ENCODE data around the gene ARL8B.
"Not testable (repeated sequence)": the region's sequence is repeated elsewhere in the genome, so short reads cannot be mapped to it uniquely, and the experiment has no call there.

ARL8B gene

GRCh38 chr3:5179036-5179435 lies 56.9 kb downstream of the ARL8B start:
- not testable (repeated sequence) for H3K36me3 ChIP-seq (ENCODE audit: insufficient read depth, low read length)

GRCh38 chr3:5181469-5182141 lies 59.5 kb downstream of the ARL8B start:
- H3K36me3 ChIP-seq (ENCODE audit: insufficient read depth, low read length) = no peaks in the 10 kb centered on the region; the same call in 1 of the 2 replicates
- H3K9ac ChIP-seq (ENCODE audit: low read depth, low read length) = no peak overlapping the region

More at GRCh38 chr3:5179036-5179435, 56.9 kb downstream of the ARL8B start:
- not testable (repeated sequence) for H3K9me3 ChIP-seq (ENCODE audit: control insufficient read depth, insufficient read depth, low read length); H3K9ac ChIP-seq (ENCODE audit: low read depth, low read length); H3K4me1 ChIP-seq (ENCODE audit: insufficient read depth, low read length)

DNA sequence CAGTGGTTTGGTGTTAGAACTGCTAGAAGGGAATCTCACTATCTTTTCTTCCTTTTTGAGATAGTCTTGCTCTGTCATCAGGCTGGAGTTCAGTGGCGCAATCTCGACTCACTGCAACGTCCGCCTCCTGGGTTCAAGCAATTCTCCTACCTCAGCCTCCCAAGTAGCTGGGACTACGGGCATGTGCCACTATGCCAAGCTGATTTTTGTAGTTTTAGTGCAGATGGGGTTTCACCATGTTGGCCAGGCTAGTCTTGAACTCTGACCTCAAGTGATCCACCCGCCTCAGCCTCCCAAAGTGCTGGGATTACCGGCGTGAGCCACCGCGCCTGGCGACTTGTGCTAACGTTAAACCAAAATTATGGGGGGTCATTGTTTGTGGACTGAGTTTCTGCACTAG lies 61.6 kb downstream of the ARL8B start:
- H3K9ac ChIP-seq (ENCODE audit: low read depth, low read length); H3K36me3 ChIP-seq (ENCODE audit: insufficient read depth, low read length); H3K9me3 ChIP-seq (ENCODE audit: control insufficient read depth, insufficient read depth, low read length); H3K4me1 ChIP-seq (ENCODE audit: insufficient read depth, low read length): not testable (repeated sequence)

More at GRCh38 chr3:5181469-5182141, 59.5 kb downstream of the ARL8B start:
- H3K9me3 ChIP-seq (ENCODE audit: control insufficient read depth, insufficient read depth, low read length) = no peaks in the 10 kb centered on the region
- H3K4me1 ChIP-seq (ENCODE audit: insufficient read depth, low read length) = no peaks in the 10 kb centered on the region

- no peaks in the 10 kb centered on the region for H3K9me3 ChIP-seq (ENCODE audit: control insufficient read depth, insufficient read depth, low read length)
- no peaks in the 10 kb centered on the region for H3K4me1 ChIP-seq (ENCODE audit: insufficient read depth, low read length)
- H3K36me3 ChIP-seq (ENCODE audit: insufficient read depth, low read length) = no peaks in the 10 kb centered on the region; the same call in 1 of the 2 replicates
- no peak overlapping the region for H3K9ac ChIP-seq (ENCODE audit: low read depth, low read length)
Measured at GRCh38 chr3:5184499-5184898, 62.4 kb downstream of the ARL8B start.

DNA sequence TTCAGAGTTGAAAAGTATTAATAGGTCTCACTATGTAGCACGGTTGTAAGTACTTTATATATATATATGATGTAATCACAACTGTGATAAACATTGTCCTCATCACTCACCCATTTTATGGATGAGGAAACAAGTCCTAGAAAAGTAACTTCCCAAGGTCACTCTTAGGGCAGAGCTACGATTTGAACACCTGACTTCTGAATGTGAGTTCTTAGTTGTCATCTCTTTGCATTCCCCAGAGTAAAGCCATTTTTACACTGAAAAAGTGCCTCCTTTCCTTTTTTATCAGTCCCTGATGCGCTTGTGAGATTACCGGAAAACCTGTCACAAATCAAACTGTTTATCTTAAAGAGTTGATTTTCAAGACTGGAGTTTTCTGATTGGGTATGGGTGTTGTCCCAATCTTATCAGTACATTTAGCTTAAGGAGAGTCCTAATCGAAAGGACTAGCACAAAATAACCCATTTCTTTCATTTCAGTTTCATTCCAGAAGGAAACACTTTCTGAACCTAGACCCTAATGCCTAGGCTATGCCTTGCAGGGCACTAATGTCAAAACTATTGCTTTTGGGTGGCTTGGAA lies 63.1 kb downstream of the ARL8B start:
- no peaks in the 10 kb centered on the region for H3K4me1 ChIP-seq (ENCODE audit: insufficient read depth, low read length)
- H3K9ac ChIP-seq (ENCODE audit: low read depth, low read length) = no peak overlapping the region
- H3K9me3 ChIP-seq (ENCODE audit: control insufficient read depth, insufficient read depth, low read length) = no peaks in the 10 kb centered on the region
- H3K36me3 ChIP-seq (ENCODE audit: insufficient read depth, low read length) = no peaks in the 10 kb centered on the region; the same call in 1 of the 2 replicates

DNA sequence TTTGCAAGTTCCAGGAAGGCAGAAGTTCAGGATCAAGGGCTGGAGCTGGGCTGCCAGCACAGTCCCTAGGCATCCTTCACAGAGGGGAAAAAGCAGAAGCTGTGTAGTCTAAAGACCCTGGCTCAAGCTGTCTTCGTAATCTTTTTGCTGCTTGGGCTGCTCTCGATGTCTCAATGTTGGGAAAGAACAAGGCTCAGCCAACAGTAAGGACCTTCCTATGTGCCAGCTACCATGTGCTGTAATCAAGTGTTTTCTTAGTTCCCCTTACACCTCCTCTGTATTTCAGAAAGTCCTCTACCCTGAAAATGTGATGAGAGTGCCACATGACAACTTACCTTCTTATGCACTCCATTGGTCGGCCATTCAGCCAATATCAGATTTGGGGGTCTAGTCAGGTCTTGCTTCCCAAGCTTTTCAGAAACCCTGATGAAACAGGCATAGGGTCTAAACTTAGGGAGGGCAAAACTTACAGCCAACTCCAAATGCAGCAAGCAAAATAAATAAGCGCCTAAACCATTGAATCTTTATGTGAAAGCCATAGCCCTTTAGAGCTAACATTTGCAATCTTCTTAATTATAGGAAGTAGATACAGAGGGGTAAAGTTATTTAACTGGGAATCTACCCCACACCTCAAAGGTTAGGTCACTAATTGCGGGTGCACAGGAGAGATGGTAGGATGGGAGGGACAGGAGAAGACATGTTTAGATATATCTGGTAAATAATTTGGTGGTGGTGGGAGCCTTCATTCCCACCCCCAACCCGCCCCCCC lies 64.2 kb downstream of the ARL8B start:
- Histone ChIP-seq H3K4me1 (ENCODE audit: insufficient read depth, low read length) (no peaks in the 10 kb centered on the region), H3K9me3 (ENCODE audit: control insufficient read depth, insufficient read depth, low read length) (no peaks in the 10 kb centered on the region), H3K36me3 (ENCODE audit: insufficient read depth, low read length) (no peaks in the 10 kb centered on the region; the same call in 1 of the 2 replicates), H3K9ac (ENCODE audit: low read depth, low read length) (peak overlapping the region; percentile 79; the same call in 1 of the 2 replicates)

DNA sequence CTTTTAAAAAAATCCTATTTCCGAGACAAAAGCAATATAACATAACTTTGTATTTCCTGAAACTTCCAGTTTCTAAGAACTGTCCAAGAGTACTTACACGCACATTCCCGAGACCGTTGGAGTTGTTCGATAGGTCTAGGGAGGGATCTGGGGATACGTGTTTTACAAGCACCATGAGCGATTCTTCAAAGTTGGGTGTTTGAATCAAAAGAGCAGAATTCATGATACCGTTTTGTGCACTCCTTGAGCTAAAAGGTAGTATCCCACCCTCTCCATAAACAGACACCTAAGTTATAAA lies 64.7 kb downstream of the ARL8B start:
- Histone ChIP-seq H3K9me3 (ENCODE audit: control insufficient read depth, insufficient read depth, low read length) (no peaks in the 10 kb centered on the region), H3K36me3 (ENCODE audit: insufficient read depth, low read length) (no peaks in the 10 kb centered on the region), H3K9ac (ENCODE audit: low read depth, low read length) (peak overlapping the region; percentile 79), H3K4me1 (ENCODE audit: insufficient read depth, low read length) (peaks cover 3% of the 10 kb centered on the region; the same call in 1 of the 2 replicates)

DNA sequence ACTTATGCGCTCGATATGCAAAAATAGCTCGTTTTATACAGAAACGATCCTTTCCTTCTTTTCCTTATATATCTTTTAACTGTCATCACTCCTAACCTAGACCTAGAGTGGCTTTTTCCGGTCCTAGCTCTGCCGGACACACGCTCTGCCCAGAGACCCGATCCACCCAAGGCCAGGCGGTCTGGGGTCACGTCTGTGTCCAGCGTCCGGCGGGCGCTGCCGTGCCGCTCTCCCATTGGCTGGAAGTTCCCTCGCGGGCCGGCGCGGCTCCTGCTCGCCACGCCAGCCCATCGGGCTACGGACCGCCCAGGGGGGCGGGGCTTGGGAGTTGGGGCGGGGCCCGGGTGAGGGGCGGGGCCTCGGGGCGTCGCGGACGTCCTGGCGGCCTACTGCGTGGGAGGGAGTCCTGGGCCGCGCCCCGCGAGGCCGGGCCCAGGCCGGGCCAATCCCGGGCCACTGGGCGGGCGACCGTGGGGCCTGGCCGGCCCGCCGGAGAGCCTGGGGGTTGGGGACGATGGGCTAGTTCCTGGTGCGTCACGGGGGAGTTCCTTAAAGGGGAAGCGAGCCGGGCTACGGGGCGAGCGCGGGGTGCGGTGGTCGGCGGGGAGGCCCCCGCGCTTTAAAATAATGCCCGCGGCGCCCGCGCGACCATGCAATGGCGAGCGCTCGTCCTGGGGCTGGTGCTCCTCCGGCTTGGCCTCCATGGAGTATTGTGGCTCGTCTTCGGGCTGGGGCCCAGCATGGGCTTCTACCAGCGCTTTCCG lies 65.2 kb downstream of the ARL8B start, which contains the start of gene EDEM1:
Gene EDEM1, plus strand, starts transcription at position 552 of the 764 bp plus-strand sequence. Its CDS starts 99 bp downstream, at position 651.
- no peaks in the 10 kb centered on the region for H3K36me3 ChIP-seq (ENCODE audit: insufficient read depth, low read length)
- no peaks in the 10 kb centered on the region for H3K9me3 ChIP-seq (ENCODE audit: control insufficient read depth, insufficient read depth, low read length)
- peaks cover 3% of the 10 kb centered on the region; the same call in 1 of the 2 replicates for H3K4me1 ChIP-seq (ENCODE audit: insufficient read depth, low read length)
- H3K9ac ChIP-seq (ENCODE audit: low read depth, low read length) = peak within 1 kb of the TSS; percentile 90

- Histone ChIP-seq H3K36me3 (ENCODE audit: insufficient read depth, low read length) (no peaks in the 10 kb centered on the region), H3K4me1 (ENCODE audit: insufficient read depth, low read length) (peaks cover 3% of the 10 kb centered on the region; the same call in 1 of the 2 replicates), H3K9ac (ENCODE audit: low read depth, low read length) (peak overlapping the region; percentile 90), H3K9me3 (ENCODE audit: control insufficient read depth, insufficient read depth, low read length) (no peaks in the 10 kb centered on the region)
Measured at GRCh38 chr3:5187920-5188418, 65.9 kb downstream of the ARL8B start.

GRCh38 chr3:5188419-5189221 lies 66.5 kb downstream of the ARL8B start:
- Histone ChIP-seq H3K36me3 (ENCODE audit: insufficient read depth, low read length) (no peaks in the 10 kb centered on the region), H3K9me3 (ENCODE audit: control insufficient read depth, insufficient read depth, low read length) (no peaks in the 10 kb centered on the region), H3K4me1 (ENCODE audit: insufficient read depth, low read length) (peaks cover 3% of the 10 kb centered on the region; the same call in 1 of the 2 replicates), H3K9ac (ENCODE audit: low read depth, low read length) (peak overlapping the region; percentile 90)

- H3K4me1 ChIP-seq (ENCODE audit: insufficient read depth, low read length) = peaks cover 12% of the 10 kb centered on the region
- H3K36me3 ChIP-seq (ENCODE audit: insufficient read depth, low read length) = no peaks in the 10 kb centered on the region
- no peaks in the 10 kb centered on the region for H3K9me3 ChIP-seq (ENCODE audit: control insufficient read depth, insufficient read depth, low read length)
- H3K9ac ChIP-seq (ENCODE audit: low read depth, low read length) = peak overlapping the region; percentile 8; the same call in 1 of the 2 replicates
Measured at GRCh38 chr3:5190147-5190791, 68.2 kb downstream of the ARL8B start.

- Histone ChIP-seq H3K4me1 (ENCODE audit: insufficient read depth, low read length) (peaks cover 22% of the 10 kb centered on the region), H3K9ac (ENCODE audit: low read depth, low read length) (no peak overlapping the region), H3K9me3 (ENCODE audit: control insufficient read depth, insufficient read depth, low read length) (no peaks in the 10 kb centered on the region), H3K36me3 (ENCODE audit: insufficient read depth, low read length) (no peaks in the 10 kb centered on the region)
Measured at GRCh38 chr3:5191555-5192304, 69.6 kb downstream of the ARL8B start.
